HAP-1 (cell line): Measurements from ENCODE around the gene SLC35F2.
"Not testable (repeated sequence)": the region's sequence is repeated elsewhere in the genome, so short reads cannot be mapped to it uniquely, and the experiment has no call there.

Source experiments
- DNase-seq, 2 experiments: peaks; one replicate each; pipeline ENCODE4 v3.0.0-alpha.2; 2016 to 2020; ENCODE audit warnings: low spot score in 2 of 2
- H3K27me3 ChIP-seq: fragments of 250-450 bp; sonication (Bioruptor Pico); 2 replicates; pipeline ENCODE4 v1.5.1; 2020; ENCODE audit warnings: low read depth, mild to moderate bottlenecking, moderate library complexity
- H3K36me3 ChIP-seq: fragments of 250-450 bp; sonication (Bioruptor Pico); replicated peaks from 2 replicates; pipeline ENCODE4 v1.5.1; 2020; ENCODE audit warnings: mild to moderate bottlenecking
- H3K4me1 ChIP-seq: fragments of 250-450 bp; sonication (Bioruptor Pico); 2 replicates; pipeline ENCODE4 v1.5.1; 2020; ENCODE audit warnings: mild to moderate bottlenecking
- H3K4me3 ChIP-seq: fragments of 250-450 bp; sonication (Bioruptor Pico); 2 replicates; pipeline ENCODE4 v1.5.1; 2020; ENCODE audit warnings: mild to moderate bottlenecking, moderate library complexity
- H3K9me3 ChIP-seq: fragments of 250-450 bp; sonication (Bioruptor Pico); 2 replicates; pipeline ENCODE4 v1.5.1; 2020; ENCODE audit warnings: mild to moderate bottlenecking, moderate library complexity
- in situ Hi-C: fragments of 300-500 bp; cut with MboI; formaldehyde crosslinking; loops from 3 replicates; pipeline ENCODE4 v1.14.3; 2020; ENCODE audit warnings: low sequenced_read_pairs, inconsistent platforms, mixed read lengths

The SLC35F2 gene

GRCh38 chr11:107858217-107859070 lies at the start of gene SLC35F2:
TSS of gene SLC35F2 (minus strand) at chr11:107858787. CDS start at chr11:107858767, 20 bp downstream.
- H3K4me3 ChIP-seq = peak within 1 kb of the TSS; percentile 52
- H3K4me1 ChIP-seq = peaks cover 16% of the 10 kb centered on the region
- in situ Hi-C loops = no loop called here
- no peaks in the 10 kb centered on the region for H3K36me3 ChIP-seq
- DNase-seq = peak; percentile 79 to 85
- H3K9me3 ChIP-seq = no peaks in the 10 kb centered on the region
- no peaks in the 10 kb centered on the region for H3K27me3 ChIP-seq

GRCh38 chr11:107908211-107908610 lies 49.6 kb upstream of the SLC35F2 start:
- DNase-seq = no peak
- no peak overlapping the region for H3K4me3 ChIP-seq
- in situ Hi-C loops = no loop called here

GRCh38 chr11:107898270-107898669 lies 39.7 kb upstream of the SLC35F2 start:
- Histone ChIP-seq H3K4me3 (no peak overlapping the region), H3K27me3 (peaks cover 12% of the 10 kb centered on the region; the same call in 1 of the 2 replicates), H3K9me3 (no peaks in the 10 kb centered on the region), H3K36me3 (no peaks in the 10 kb centered on the region), H3K4me1 (no peaks in the 10 kb centered on the region)
- in situ Hi-C loops = no loop called here
- DNase-seq = peak in 1 of 2 experiments; percentile 50

More at GRCh38 chr11:107908211-107908610, 49.6 kb upstream of the SLC35F2 start:
- H3K9me3 ChIP-seq = no peaks in the 10 kb centered on the region
- H3K4me1 ChIP-seq = no peaks in the 10 kb centered on the region
- no peaks in the 10 kb centered on the region for H3K27me3 ChIP-seq
- H3K36me3 ChIP-seq = no peaks in the 10 kb centered on the region

GRCh38 chr11:107882095-107882820 lies 23.7 kb upstream of the SLC35F2 start:
- no peak for DNase-seq
- in situ Hi-C loops = no loop called here

GRCh38 chr11:107881471-107881870 lies 22.9 kb upstream of the SLC35F2 start:
- H3K27me3 ChIP-seq, DNase-seq, H3K9me3 ChIP-seq, in situ Hi-C loops, H3K4me3 ChIP-seq, H3K36me3 ChIP-seq, H3K4me1 ChIP-seq: not testable (repeated sequence)

More at GRCh38 chr11:107882095-107882820, 23.7 kb upstream of the SLC35F2 start:
- Histone ChIP-seq H3K27me3 (no peaks in the 10 kb centered on the region), H3K4me3 (no peak overlapping the region), H3K36me3 (no peaks in the 10 kb centered on the region), H3K4me1 (no peaks in the 10 kb centered on the region), H3K9me3 (no peaks in the 10 kb centered on the region)

- peaks cover 7% of the 10 kb centered on the region; the same call in 1 of the 2 replicates for H3K4me1 ChIP-seq
- no peak overlapping the region for H3K4me3 ChIP-seq
- no peaks in the 10 kb centered on the region for H3K9me3 ChIP-seq
- in situ Hi-C loops = no loop called here
- no peaks in the 10 kb centered on the region for H3K36me3 ChIP-seq
- no peaks in the 10 kb centered on the region for H3K27me3 ChIP-seq
- DNase-seq = peak in 1 of 2 experiments; percentile 88
Measured at GRCh38 chr11:107876141-107876540, 17.6 kb upstream of the SLC35F2 start.

- in situ Hi-C loops = no loop called here
- DNase-seq = no peak
- Histone ChIP-seq H3K4me3 (no peak overlapping the region), H3K9me3 (no peaks in the 10 kb centered on the region), H3K27me3 (no peaks in the 10 kb centered on the region), H3K36me3 (no peaks in the 10 kb centered on the region), H3K4me1 (peaks cover 6% of the 10 kb centered on the region)
Measured at GRCh38 chr11:107864591-107864990, 6.0 kb upstream of the SLC35F2 start.

- peaks cover 12% of the 10 kb centered on the region for H3K4me1 ChIP-seq
- no peak overlapping the region for H3K4me3 ChIP-seq
- no peak for DNase-seq
- H3K27me3 ChIP-seq = no peaks in the 10 kb centered on the region
- no peaks in the 10 kb centered on the region for H3K9me3 ChIP-seq
- in situ Hi-C loops = no loop called here
- H3K36me3 ChIP-seq = no peaks in the 10 kb centered on the region
Measured at GRCh38 chr11:107860688-107861087, 2.1 kb upstream of the SLC35F2 start.

GRCh38 chr11:107860240-107860620 lies 1.6 kb upstream of the SLC35F2 start:
- H3K4me3 ChIP-seq, H3K27me3 ChIP-seq, in situ Hi-C loops: not testable (repeated sequence)

GRCh38 chr11:107859459-107860239 lies 1.1 kb upstream of the SLC35F2 start:
- no peaks in the 10 kb centered on the region for H3K27me3 ChIP-seq
- H3K9me3 ChIP-seq = no peaks in the 10 kb centered on the region
- in situ Hi-C loops = no loop called here
- H3K4me3 ChIP-seq = peak overlapping the region; percentile 52
- no peaks in the 10 kb centered on the region for H3K36me3 ChIP-seq
- peaks cover 16% of the 10 kb centered on the region for H3K4me1 ChIP-seq
- peak in 1 of 2 experiments; percentile 44 for DNase-seq

More at GRCh38 chr11:107860240-107860620, 1.6 kb upstream of the SLC35F2 start:
- H3K9me3 ChIP-seq, H3K36me3 ChIP-seq, DNase-seq: not testable (repeated sequence)
- peaks cover 13% of the 10 kb centered on the region for H3K4me1 ChIP-seq

GRCh38 chr11:107857550-107858216 lies 904 bp downstream of the SLC35F2 start:
- peaks cover 16% of the 10 kb centered on the region for H3K4me1 ChIP-seq
- H3K36me3 ChIP-seq = no peaks in the 10 kb centered on the region
- H3K27me3 ChIP-seq = no peaks in the 10 kb centered on the region
- in situ Hi-C loops = no loop called here
- no peaks in the 10 kb centered on the region for H3K9me3 ChIP-seq
- DNase-seq = peak; percentile 71 to 95
- H3K4me3 ChIP-seq = peak overlapping the region; percentile 52

GRCh38 chr11:107856981-107857517 lies 1.5 kb downstream of the SLC35F2 start:
- DNase-seq = no peak
- peak overlapping the region; percentile 52 for H3K4me3 ChIP-seq
- no peaks in the 10 kb centered on the region for H3K36me3 ChIP-seq
- H3K27me3 ChIP-seq = no peaks in the 10 kb centered on the region
- H3K9me3 ChIP-seq = no peaks in the 10 kb centered on the region
- H3K4me1 ChIP-seq = peaks cover 18% of the 10 kb centered on the region
- in situ Hi-C loops = no loop called here
